Measurements from ENCODE around the gene CACNA1G.

GRCh38 chr17:50611634-50612033 lies 51.1 kb downstream of the CACNA1G start:
- TF ChIP-seq CTCF (conservative IDR thresholded peaks at IDR 0.05; ENCODE audit: low read length) (no peak), EZH2phosphoT487 (IDR thresholded peaks at IDR 0.05; ENCODE audit: borderline replicate concordance, low read depth, low read length) (no peak)
